ENCODE measurements around the gene CLASP1.

DNA sequence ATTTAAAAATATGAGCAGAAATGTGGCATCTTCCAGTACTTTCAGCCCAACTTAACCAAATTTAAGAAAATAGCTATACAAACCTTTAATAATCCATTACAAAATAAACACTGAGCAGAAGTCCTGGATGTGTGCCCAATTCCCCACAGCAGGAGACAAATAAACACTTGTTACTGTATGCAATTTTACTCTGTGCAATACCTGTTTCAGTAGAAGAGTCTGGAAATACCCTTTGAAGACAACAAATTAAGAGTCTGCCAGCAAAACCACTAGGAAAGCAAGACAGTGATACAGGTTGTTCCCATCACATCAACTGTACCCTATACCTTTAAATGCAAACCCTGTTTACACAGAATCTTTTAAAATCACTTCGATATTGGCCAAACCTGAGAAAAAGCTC, 160.0 kb downstream of the CLASP1 start:
- TF ChIP-seq, protein P1, sequence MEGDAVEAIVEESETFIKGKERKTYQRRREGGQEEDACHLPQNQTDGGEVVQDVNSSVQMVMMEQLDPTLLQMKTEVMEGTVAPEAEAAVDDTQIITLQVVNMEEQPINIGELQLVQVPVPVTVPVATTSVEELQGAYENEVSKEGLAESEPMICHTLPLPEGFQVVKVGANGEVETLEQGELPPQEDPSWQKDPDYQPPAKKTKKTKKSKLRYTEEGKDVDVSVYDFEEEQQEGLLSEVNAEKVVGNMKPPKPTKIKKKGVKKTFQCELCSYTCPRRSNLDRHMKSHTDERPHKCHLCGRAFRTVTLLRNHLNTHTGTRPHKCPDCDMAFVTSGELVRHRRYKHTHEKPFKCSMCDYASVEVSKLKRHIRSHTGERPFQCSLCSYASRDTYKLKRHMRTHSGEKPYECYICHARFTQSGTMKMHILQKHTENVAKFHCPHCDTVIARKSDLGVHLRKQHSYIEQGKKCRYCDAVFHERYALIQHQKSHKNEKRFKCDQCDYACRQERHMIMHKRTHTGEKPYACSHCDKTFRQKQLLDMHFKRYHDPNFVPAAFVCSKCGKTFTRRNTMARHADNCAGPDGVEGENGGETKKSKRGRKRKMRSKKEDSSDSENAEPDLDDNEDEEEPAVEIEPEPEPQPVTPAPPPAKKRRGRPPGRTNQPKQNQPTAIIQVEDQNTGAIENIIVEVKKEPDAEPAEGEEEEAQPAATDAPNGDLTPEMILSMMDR (IDR thresholded peaks at IDR 0.05; ENCODE audit: low read depth, low read length) = no peak
- TF ChIP-seq EZH2phosphoT487 (IDR thresholded peaks at IDR 0.05; ENCODE audit: low read depth) = no peak
